ENCODE measurements around the gene C1QC.
"Not testable (repeated sequence)": the region's sequence is repeated elsewhere in the genome, so short reads cannot be mapped to it uniquely, and the experiment has no call there.

Gene C1QC

GRCh38 chr1:22651941-22652856, 8.8 kb downstream of the C1QC start:
- DNase-seq: no peak

- no peak for DNase-seq
Measured at GRCh38 chr1:22652881-22653316, 9.5 kb downstream of the C1QC start, which contains the start of gene C1QB. C1QB (plus strand) TSS chr1:22653236; CDS start chr1:22659463, 6,227 bp downstream.

- no peak for DNase-seq
Measured at GRCh38 chr1:22654692-22655091, 11.3 kb downstream of the C1QC start.

- DNase-seq: no peak
Measured at GRCh38 chr1:22658385-22659163, 15.1 kb downstream of the C1QC start.

- DNase-seq: no peak
Measured at GRCh38 chr1:22660716-22661241, 17.3 kb downstream of the C1QC start.

GRCh38 chr1:22661880-22662279, 18.4 kb downstream of the C1QC start:
- no peak for DNase-seq

GRCh38 chr1:22662318-22662717, 18.9 kb downstream of the C1QC start:
- no peak for DNase-seq

- no peak for DNase-seq
Measured at GRCh38 chr1:22662986-22663408, 19.6 kb downstream of the C1QC start.

GRCh38 chr1:22665752-22666151, 22.3 kb downstream of the C1QC start:
- DNase-seq: no peak

GRCh38 chr1:22666412-22666811, 23.0 kb downstream of the C1QC start:
- no peak for DNase-seq

- DNase-seq: not testable (repeated sequence)
Measured at GRCh38 chr1:22668840-22669239, 25.4 kb downstream of the C1QC start.

GRCh38 chr1:22670352-22670975, 27.0 kb downstream of the C1QC start:
- DNase-seq: no peak

GRCh38 chr1:22671999-22672398, 28.6 kb downstream of the C1QC start:
- DNase-seq: no peak

GRCh38 chr1:22673486-22674409, 30.3 kb downstream of the C1QC start:
- DNase-seq: peak; percentile 60

GRCh38 chr1:22674410-22674749, 30.9 kb downstream of the C1QC start:
- DNase-seq: no peak

- not testable (repeated sequence) for DNase-seq
Measured at GRCh38 chr1:22676151-22676550, 32.7 kb downstream of the C1QC start.

GRCh38 chr1:22676916-22677583, 33.6 kb downstream of the C1QC start:
- no peak for DNase-seq

- no peak for DNase-seq
Measured at GRCh38 chr1:22677931-22678896, 34.8 kb downstream of the C1QC start.

- no peak for DNase-seq
Measured at GRCh38 chr1:22680726-22681125, 37.3 kb downstream of the C1QC start.
